ENCODE results near the gene CD63. TPM values are rescaled to one million over a fixed set of nuclear protein-coding genes. Genes with fewer than 3 reads are reported as not detected.
"Not testable (repeated sequence)": the region's sequence is repeated elsewhere in the genome, so short reads cannot be mapped to it uniquely, and the experiment has no call there.

Gene CD63, protein sequence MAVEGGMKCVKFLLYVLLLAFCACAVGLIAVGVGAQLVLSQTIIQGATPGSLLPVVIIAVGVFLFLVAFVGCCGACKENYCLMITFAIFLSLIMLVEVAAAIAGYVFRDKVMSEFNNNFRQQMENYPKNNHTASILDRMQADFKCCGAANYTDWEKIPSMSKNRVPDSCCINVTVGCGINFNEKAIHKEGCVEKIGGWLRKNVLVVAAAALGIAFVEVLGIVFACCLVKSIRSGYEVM
- 688 and 1,583 TPM in 2 replicates for total RNA-seq

DNA sequence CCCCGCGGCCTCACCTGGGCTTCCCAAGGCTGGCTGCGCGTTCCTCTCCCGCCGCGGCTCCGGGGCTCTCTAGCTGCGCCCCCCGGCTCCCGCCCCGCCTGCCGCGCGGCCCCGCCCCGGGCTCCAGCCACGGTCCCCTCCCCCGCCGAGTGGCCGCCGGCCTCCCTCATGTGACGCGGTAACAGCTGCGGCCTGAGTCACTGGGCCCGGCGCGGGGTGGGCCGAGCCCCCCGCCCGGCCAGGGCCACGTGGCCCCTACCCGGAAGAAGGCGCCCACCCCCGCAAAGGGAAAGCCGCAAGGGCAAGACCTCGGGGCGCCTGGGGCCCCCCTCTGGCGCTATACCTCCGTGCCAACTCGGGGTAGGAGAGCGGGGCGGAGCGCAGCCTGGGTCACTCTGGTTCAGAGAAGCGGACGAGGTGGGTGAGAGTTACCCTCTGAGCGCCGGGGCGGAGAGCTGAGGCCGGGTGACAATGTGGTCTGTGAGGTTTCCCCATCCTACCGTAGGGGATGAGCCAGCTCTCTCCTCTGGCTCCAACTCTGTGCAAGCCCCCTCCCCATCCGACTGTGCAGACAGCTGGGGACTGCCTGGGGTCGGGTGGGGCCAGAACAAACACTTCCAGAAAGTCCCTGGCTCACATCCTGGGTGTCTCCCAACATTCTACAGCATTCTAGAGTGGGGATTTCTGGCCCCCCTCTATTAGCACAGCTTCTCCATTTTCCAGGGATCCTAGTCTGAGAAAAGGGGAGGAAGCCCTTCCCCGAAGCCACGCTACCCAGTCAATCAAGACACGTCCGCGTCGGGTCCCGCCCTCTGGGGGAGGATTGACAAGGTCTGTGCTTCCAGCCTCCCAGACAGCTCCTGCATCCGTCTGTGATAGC, at the start of gene CD63:
TSS of gene CD63 (minus strand) at position 71 of the 880 bp plus-strand sequence. CDS start 668 bp downstream, outside the sequence.
- peak; percentile 89 for DNase-seq (ENCODE audit: low read depth)

DNA sequence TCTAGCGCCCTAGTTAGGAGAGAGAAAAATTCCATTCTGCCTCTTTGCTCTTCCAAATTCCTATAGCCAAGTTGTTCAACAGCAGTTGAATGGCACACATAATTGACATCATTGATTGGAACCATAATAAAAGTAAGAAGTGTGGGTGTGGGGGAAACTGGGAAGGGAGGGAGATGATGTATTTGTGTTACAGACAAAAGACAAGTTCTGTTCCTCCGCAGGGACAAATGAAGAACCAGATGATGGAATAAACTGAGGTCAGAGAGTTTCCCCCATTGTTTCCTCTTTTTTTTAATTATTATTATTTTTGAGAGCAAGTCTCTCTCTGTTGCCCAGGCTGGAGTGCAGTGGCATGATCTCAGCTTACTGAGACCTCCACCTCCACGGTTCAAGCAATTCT, 49.0 kb upstream of the CD63 start:
- DNase-seq (ENCODE audit: low read depth) = no peak

DNA sequence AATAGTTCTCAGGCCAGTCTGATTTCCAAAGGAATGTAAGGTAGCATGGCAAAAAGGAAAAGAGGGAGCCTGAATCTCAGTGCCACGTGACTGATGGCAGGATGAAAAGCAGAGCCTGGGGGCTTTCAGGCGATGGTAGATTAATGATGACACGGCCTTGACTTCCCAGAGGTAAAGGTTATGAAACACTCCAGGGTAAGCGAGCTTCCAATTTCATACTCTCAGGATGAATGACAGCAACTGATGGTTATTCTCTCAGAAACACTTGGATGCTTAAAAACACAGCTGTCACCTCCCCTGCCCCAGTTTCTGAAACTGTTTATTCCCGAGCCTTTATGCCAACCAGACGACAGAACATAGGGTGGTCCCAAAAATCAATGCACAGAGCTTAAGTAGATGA, 42.9 kb upstream of the CD63 start:
- no peak for DNase-seq (ENCODE audit: low read depth)

DNA sequence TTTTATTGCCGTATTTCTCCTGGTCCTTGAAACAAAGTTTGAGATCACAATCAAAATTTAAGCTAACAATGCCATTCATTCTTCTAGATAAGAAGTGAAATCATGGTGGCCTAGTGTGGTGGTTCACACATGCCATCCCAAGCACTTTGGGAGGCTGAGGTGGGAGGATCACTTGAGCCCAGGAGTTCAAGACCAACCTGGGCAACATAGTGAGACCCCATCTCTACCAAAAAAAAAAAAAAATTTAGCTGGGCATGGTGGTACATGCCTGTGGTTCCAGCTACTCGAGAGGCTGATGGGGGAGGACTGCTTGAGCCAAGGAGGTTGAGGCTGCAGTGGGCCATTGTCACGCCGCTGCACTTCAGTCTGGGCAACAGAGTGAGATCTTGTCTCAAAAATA, 38.3 kb upstream of the CD63 start:
- DNase-seq (ENCODE audit: low read depth) = no peak

DNA sequence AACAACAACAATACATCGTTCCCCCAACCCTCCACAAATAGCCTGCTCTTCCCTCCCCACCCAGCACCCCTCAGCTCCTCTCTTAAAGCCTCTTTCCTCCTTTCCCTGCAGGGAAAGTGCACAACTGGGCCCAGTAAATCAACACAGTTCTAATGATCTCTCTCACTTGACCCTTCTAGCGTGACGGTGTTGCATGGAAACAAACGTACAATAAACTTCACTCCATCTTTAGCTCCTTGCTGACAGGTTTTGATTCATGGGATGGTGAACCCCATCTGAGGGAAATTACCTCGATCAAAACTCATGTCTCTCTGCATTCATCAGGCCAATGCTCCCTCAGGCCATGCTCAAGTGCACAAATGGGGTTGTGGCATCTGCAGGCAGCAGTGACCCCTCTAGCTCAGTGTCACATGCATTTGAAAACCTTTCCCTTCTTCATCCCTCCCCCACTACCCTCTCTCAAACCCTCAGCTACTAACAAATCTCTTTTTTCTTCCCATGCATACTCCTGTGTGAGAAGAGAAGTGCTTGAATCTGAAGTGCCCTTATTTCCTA, 37.0 kb upstream of the CD63 start:
- DNase-seq (ENCODE audit: low read depth) = no peak

DNA sequence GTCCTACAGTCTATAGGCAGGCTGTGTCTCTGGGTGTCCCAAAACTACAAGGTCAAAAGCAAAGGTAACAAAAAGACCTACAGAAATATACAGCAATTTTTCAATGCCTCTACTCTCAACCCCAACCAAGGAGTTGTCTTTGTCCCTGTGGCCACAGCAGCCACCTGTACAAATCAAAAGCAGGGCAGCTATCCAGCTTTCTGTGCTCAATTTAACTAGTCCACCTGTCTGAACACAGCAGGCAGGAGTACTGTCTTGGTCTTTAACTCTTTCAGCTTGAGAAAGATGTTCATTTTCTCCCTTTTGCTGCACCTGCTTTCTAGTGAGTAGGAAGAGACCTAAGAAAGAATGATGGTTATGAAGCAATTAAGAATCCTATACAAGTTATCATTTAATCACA, 33.8 kb upstream of the CD63 start:
- no peak for DNase-seq (ENCODE audit: low read depth)

DNA sequence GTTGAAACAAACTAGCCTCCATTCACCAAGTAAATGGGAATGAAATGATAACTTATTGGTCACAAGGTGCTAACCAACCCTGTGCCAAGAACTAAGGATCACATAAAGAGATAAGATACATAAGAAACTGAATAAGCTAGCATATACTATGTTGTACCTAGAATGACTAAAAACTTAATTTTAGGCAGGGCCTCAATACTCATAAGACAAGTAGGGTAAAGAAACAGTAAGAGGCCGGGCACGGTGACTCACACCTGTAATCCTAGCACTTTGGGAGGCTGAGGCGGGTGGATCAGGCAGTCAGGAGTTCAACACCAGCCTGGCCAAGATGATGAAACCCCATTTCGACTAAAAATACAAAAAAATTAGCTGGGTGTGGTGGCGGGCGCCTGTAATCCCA, 31.9 kb upstream of the CD63 start:
- DNase-seq (ENCODE audit: low read depth) = no peak

DNA sequence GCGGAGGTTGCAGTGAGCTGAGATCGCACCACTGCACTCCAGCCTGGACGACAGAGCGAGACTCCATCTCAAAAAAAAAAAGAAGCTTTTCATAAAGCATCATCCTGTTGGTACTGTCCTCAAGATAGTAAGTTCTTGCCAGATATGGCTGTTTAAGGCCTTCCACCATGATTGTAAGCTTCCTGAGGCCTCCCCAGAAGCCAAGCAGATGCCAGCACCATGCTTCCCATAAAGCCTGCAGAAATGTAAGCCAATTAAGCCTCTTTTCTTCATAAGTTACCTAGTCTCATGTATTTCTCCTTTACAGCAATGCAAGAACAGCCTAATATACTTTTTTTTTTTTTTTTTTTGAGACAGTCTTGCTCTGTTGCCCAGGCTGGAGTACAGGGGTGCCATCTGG, 29.8 kb upstream of the CD63 start:
- DNase-seq (ENCODE audit: low read depth) = not testable (repeated sequence)

DNA sequence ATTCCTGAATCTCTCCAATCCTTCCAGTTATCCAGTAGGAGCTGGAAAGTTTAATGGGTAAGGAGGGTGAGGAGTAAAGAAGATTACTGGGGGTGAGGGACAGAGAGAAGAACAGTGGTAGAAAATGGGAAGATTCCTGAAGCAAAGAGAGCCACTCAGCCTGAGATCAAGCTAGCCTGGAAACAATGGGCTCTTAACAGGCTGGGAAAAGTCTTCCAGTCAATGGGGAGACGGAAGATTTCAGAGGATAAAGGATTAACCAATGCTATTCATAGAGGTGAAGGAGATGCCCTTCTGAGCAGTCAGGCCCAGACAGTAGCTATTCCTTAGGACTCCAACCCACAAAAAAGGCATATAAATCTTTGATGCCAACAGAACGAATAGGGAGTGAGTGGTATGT, 28.9 kb upstream of the CD63 start:
- no peak for DNase-seq (ENCODE audit: low read depth)

DNA sequence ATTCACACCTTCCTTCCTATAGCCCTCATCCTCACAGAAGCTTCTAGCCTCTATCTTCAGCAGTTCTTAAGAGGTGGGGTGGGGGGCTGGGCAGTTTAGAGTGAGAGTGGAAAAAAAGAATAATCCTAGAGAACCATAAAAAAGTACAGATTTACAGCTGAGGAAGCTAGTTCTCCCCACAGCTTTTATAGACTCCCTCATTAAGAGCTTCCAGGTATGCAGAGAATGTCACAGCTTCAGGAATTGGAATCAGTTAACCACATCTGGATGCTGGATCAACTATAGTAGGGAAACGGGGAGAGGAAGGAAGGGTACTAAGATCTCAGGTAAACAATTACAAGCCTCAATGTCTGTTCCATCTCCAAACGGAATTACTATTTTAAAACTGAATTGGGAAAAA, 26.4 kb upstream of the CD63 start:
- no peak for DNase-seq (ENCODE audit: low read depth)

DNA sequence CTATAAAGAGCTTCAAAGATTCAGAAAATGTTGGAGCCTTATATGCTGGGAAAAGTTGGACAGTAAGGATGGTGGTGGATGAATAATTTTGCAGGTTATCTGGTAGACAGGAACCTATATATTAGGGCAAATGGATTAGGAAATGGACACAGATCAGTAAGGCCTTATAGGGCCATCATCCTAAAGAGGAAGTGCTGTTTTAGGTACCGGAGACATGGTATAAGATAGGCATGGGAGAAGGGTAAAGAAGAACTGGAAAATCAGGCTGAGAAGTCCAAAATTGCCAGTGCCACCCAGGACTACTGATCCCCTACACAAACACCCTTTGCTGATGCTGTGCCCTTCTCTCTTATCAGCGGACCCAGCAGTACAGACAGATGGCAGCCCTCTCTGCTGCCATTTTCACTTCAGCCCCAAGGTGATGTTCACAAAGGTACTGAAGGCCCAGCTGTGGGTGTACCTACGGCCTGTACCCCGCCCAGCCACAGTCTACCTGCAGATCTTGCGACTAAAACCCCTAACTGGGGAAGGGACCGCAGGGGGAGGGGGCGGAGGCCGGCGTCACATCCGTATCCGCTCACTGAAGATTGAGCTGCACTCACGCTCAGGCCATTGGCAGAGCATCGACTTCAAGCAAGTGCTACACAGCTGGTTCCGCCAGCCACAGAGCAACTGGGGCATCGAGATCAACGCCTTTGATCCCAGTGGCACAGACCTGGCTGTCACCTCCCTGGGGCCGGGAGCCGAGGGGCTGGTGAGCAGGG, 19.6 kb upstream of the CD63 start:
- no peak for DNase-seq (ENCODE audit: low read depth)

DNA sequence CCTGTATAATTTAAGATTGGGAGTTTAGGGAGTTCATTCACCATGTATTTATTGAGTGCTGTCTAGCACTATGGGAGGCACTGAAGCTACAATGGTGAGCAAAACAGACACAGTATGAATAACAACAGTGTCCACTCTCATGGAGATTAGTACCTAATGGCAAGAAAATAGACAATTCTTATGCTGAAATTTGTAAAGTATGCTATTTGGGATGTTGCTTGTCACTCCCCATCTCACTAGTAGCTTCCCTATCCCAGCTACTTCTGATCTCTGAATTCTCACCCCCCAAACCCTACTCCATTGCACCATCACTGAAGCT, 18.1 kb upstream of the CD63 start:
- no peak for DNase-seq (ENCODE audit: low read depth)

DNA sequence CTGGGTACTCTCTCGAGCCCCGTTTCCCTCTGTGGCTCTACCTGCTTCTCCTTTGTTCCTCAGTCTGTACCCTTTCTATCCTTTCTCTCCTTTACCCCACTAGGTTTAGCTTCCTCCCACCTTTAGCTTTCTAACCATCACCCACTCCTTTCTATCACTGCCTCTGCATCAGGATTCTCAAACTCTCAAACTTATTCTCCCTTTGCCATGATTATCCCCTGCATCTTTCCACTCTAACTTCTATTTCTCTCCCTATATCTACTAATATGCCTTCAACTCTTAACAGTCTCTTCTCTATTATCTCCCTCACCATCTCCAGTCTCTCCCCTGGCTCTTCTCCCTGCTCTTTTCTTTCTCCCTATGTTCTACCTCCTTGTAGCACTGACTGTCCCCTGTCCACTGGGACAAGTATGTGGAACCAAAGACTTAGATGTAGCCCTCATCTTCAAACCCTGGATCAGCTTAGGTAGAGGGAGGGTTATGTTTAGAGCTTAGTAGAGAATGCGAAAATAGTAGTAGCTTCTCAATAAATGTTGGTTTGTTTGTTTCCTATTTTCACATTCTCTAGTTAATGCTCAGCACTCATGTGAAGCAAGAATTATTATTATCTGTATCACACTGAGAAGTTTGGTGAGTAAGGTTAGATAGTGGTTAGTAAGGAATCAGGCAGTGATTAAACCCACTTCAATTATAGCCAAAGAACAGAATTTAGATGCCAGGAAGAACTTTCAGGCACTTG, 17.5 kb upstream of the CD63 start:
- DNase-seq (ENCODE audit: low read depth) = no peak

DNA sequence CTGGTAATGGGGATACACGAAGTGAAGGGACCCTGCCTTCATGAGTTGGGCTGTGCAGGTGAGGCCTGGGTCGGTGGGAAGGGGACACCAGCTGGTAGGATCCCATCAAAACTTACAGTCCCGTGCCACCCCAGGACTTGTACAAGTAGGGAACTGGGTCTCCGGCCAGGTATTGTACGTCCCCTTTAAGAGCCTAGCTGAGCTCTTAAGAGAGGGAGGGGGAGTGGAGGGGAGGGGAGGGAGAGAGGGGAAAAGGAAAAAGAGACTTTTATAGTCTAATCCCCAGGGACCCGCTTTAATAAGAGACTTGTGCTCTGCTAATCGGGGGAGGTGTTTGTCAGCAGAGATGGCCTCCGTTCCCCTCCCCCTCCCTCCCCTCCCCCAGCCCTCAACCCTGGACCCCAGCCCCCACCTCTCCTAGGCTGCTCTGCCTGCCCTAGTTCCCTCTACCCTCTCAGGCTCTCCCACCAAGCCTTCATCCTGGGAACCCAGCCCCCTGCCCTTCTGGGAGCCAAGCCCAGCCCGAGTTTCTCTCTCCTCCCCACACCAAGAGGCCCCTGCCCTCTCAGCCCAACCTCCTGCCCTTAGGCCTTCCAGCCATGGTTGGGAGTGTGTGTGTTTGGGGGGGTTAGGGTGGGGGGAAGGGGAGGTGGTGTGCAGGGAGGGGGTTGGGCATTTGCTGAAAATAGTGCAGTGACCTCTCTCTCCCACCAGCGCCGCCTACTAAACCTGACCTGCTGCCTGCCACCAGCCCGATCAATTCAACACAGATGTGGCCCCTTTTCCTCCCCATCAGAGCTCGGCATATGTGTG, 16.8 kb upstream of the CD63 start:
- DNase-seq (ENCODE audit: low read depth) = no peak

DNA sequence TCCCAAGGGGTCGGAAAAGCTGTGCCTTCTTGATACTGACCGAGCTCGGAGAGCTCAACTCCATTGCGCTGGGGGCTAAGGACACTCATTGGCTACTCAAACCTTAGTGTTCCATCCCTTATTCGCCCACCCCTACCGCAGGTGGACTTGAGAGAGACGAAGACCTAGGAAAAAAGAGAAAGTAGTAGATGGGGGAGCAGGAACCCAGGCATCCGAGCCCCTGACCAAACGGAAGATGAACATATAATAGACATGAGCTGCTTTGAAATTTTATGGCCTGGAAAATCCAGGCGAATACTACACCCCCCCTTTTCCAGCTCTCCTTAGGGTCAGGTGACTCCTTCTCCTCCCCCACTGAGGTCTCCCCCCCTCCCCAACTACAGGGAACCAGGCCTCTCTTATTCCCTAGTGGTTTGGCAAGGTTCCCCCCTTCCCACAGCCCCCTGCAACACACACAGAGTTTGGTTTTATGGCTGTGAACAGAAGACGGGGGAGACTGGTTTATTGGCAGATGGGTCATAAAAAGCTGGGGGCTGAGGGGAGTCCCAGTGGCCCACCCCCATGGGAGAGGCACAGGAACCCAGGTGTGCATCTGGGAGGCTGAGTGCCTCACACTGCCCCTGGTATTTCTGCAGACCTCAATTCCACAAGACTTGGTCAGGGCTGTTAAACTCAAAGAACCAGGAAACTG, 15.7 kb upstream of the CD63 start:
- DNase-seq (ENCODE audit: low read depth) = no peak

DNA sequence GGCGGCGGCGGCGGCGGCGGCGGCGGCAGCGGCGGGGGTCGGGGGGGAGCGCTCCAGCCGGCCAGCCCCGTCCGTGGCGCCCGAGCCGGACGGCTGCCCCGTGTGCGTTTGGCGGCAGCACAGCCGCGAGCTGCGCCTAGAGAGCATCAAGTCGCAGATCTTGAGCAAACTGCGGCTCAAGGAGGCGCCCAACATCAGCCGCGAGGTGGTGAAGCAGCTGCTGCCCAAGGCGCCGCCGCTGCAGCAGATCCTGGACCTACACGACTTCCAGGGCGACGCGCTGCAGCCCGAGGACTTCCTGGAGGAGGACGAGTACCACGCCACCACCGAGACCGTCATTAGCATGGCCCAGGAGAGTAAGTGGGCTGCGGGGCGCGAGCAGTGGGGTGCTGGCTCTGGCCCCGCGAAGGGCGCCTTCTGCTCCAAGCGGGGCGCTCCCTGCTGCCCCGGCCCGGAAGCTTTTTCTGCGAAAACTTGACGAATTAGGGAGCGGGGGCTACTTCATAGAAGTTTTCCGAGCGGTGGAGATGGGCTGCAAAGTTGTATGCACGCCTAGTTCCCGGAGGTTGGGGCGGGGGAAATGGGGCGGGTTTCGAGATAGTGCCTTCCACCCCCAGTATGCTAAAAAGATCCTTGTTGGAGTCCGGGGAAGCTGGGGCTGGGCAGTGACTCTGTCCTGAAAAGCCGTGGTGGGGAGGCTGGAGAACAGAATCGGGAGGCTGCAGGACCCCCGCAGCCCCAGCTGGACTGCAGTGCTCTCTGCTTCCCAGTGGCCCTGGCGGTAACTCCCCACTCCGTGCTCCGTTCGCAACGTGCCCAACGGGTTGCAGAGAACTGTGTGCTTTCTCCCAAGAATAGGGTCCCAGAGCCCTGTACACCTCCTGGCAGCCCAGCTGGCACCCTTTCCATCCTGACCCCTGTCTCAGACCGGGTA, 14.9 kb upstream of the CD63 start:
- DNase-seq (ENCODE audit: low read depth) = peak; percentile 53

DNA sequence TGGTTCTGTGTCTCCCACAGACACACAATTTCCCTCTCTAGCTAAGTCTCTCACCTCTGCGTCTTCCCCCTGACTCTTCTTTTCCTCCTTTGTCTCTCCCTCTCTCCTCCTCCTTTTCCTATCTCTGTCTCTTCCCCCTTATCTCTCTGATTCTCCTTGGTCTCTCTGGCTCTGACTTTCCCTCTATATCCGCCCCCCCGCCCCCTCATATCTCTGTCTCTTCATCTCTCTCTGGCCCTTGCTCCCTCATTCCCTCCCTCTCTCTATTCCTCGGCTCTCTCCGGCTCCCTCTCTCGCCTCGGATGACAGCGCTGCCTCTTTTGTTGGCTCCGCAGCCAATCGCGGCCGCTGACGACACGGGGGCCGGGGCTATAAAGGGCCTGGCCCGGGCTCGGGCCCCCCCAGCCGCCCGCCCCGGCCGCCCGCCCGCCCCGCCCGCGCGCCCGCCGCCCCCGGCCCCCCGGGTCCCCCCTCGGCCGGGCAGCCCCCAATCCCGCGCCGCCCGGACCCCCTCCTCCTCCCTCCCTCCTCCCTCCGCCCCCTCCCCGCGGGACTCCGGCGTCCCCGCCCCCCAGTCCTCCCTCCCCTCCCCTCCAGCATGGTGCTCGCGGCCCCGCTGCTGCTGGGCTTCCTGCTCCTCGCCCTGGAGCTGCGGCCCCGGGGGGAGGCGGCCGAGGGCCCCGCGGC, 14.1 kb upstream of the CD63 start, which contains the start of gene GDF11:
TSS of gene GDF11 (plus strand) at position 404 of the 687 bp plus-strand sequence. CDS start at position 599, 195 bp downstream.
- peak; percentile 35 for DNase-seq (ENCODE audit: low read depth)

DNA sequence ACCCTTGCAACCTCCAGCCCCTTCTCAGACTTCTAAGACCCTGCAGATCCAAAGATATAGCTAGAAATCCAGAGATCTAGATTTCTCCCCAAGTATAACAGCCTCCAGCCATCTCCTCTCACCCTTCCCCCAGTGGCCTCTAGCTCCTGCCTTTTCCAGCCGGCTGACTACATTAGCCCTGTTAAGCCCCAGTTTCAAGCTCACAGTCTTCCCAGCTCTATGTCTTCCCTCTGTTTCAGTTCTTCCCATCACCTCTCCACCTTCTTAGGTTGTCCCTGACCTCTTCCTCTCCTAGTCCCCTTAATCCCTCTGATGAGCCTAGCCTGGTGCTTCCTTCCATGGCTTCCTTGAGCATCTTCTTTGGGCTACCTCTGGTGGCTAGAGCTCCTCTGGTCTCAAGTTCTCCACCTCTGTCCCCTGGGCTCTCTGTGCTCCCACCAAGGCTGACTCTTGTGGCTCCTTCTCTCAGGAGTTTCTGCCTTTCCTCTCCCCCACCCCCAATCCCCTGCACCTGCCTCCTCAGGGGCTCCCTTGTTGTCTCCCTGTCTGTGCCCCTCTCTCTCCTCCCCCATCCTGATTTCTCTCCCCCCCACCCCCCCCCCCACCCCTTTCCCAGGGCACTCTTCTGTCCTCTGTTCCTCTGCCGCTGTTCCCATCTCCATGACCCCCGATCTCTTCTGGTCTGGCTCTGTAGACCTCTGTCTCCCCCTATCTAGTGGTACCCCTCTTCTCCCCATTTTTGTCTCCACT, 13.3 kb upstream of the CD63 start:
- DNase-seq (ENCODE audit: low read depth) = no peak

Data from renal cortical epithelial cell (primary cell).